ENCODE measurements around the gene NME7.
"Not testable (repeated sequence)": the region's sequence is repeated elsewhere in the genome, so short reads cannot be mapped to it uniquely, and the experiment has no call there.

The NME7 gene, protein sequence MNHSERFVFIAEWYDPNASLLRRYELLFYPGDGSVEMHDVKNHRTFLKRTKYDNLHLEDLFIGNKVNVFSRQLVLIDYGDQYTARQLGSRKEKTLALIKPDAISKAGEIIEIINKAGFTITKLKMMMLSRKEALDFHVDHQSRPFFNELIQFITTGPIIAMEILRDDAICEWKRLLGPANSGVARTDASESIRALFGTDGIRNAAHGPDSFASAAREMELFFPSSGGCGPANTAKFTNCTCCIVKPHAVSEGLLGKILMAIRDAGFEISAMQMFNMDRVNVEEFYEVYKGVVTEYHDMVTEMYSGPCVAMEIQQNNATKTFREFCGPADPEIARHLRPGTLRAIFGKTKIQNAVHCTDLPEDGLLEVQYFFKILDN

GRCh38 chr1:169367686-169368405 lies at the start of gene NME7, which contains the start of gene BLZF1:
Gene NME7 (minus strand): TSS chr1:169367797. CDS start chr1:169367710, 87 bp downstream.
Gene BLZF1 (plus strand): TSS chr1:169368195. CDS start chr1:169369523, 1,328 bp downstream.
- DNase-seq, result peak; percentile 94

GRCh38 chr1:169414952-169415351 lies 47.4 kb upstream of the NME7 start:
- no peak for DNase-seq

- DNase-seq, result not testable (repeated sequence)
These were observed 40.7 kb upstream of the NME7 start for GRCh38 chr1:169408340-169408739.

GRCh38 chr1:169402578-169402977 lies 35.0 kb upstream of the NME7 start:
- not testable (repeated sequence) for DNase-seq

GRCh38 chr1:169395955-169396354 lies 28.4 kb upstream of the NME7 start:
- DNase-seq, result no peak

DNA sequence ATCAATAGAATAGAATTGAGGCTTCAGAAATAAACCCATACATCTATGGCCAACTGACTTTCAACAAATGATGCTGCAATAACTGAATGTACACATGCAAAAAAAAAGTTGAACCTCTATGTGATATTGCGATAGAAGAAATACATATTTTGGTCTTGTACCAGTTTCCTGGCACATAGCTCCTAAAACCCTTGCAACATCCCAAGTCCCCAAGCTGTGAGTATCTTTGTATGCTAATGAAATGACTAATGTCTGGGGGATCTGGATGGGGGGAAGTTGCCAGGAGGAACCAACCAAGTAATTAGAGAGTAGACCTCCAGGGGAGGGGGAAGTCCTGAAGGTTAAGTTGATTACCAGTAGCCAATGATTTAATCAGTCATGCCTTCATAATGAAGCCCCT lies 24.8 kb upstream of the NME7 start:
- DNase-seq, result no peak

- DNase-seq, result no peak
These were observed 22.7 kb upstream of the NME7 start for GRCh38 chr1:169390303-169390702.

DNA sequence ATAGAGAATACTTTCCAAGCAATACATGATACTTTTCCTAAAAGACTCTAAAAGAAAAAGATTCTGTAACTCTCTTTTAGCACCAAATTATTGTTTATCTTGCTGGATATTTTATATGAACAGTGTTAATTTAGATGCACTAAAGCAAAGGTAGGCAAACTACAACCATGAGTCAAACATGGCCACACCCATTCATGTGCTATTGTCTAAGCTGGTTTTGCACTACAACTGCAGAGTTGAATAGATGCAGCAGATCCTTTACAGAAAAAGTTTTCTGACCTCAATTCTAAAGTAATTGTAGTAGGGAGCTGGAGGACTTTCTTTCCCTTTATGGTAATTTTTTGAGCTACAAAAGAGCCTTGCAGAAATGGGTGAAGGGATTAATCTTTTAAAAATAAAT lies 19.8 kb upstream of the NME7 start:
- no peak for DNase-seq

GRCh38 chr1:169383449-169383848 lies 15.9 kb upstream of the NME7 start:
- DNase-seq, result no peak

DNA sequence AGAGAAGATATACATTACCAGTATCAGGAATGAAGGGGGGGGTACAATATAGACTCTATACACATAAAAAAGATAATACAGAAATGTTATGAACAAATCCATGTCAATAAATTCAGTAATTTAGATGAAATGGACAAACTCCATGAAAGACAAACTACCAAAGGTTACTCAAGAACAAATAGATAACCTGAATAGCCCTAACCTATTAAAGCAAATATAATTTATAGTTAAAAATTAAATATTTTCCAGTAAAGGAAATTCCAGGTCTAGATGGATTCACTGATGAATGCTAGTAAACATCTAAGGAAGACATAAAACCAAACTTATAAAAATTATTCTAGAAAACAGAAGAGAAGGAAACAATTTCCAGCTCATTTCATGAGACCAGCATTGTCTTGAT lies 13.6 kb upstream of the NME7 start:
- DNase-seq, result no peak

DNA sequence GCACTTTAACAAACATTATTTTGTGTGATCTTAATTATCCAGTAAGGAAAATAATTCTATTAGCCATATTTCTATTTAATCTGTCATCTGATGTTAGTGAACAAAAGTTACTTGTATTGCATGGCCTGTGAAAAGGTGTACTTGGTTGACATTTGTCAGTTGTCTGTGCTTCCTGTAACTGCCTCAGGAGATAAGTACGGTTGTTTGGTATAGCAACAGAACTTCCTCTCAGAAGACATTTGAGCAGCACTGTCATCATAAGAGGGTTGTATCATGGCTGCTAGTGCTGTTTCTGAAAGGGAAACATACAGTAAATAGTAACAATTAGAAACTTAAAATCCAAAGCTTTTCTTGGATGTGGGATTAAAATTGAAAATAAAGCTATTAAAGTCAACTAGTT lies 3.8 kb upstream of the NME7 start:
- DNase-seq, result no peak

DNA sequence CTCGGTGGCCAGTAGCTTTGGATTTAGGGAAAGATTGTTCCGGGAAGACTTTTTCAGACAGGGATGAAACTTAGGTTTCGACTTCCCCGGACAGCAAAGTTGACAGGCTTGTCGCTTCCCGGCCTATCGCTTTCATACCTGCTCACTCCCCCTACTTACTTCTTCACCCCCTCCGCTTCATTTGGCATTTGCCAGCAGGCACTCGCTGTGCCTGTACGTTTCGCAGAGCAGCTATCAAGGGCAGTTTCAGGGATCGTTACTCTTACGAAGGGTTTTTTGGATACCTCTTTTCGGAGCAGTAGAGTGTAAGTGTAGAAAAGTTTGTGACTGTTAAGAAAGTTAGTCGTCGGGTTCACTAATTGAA lies 791 bp upstream of the NME7 start:
- DNase-seq, result no peak

- DNase-seq, result no peak
These were observed 406 bp downstream of the NME7 start for GRCh38 chr1:169367096-169367685.

- no peak for DNase-seq
These were observed 2.6 kb downstream of the NME7 start for GRCh38 chr1:169364948-169365347.

DNA sequence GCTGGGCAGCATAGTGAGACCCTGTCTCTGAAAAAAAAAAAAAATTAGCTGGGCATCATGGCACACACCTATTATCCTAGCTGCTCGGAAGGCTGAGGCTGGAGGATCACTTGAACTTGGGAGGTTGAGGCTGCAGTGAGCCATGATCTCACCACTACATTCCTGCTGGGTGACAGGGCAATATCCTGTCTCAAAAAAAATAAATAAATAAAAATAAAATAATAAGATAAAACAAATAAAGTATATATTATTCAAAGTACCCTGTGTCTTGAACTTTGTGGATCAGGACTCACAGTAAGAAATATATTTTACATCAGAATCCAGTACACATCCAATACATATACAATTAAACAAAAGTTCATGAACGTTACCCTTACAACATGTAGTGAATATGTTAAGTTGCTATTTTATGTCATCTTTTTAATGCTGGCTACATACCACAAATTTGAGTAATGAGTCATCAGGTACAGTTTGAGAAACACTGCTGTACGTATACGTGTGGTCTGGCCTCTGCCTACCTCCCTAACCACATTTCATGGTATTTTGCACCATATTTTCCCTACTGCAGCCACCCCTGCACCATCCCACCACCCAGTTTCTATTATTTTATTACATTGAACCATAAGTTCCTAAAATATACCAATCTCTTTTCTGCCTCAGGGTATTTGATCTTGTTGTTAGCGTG lies 4.4 kb downstream of the NME7 start:
- no peak for DNase-seq

GRCh38 chr1:169361281-169361680 lies 6.3 kb downstream of the NME7 start:
- no peak for DNase-seq

- no peak for DNase-seq
These were observed 7.2 kb downstream of the NME7 start for GRCh38 chr1:169360415-169360814.

DNA sequence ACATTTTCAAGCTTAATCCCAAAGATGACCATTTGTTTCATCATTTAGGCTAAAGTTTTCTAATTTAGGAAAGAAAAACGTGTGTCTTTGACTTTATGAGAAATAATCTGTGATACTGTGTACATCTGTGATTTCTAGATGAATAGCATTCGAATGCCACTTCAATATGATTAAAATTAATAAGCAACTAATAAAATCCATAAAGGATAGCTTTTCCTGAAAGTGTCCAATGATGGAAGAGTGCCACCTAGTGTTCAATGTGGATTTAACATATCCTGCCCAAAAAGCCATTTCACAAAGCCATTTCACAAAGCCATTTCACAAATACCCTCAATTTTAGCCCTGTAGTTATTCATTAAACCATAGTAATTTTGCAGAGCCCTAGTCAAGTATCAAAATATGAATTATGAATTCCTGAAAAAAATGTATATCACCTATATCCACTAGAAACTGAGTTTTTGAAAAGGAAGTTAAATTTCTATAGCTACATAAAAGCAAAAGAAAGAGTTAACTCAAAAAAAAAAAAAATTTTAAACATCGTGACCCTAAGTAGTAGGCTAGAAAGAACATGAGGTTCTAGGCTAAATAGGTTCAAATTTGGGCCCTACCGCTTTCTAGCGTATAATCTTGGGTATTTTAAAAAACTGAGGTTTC lies 19.1 kb downstream of the NME7 start:
- no peak for DNase-seq

DNA sequence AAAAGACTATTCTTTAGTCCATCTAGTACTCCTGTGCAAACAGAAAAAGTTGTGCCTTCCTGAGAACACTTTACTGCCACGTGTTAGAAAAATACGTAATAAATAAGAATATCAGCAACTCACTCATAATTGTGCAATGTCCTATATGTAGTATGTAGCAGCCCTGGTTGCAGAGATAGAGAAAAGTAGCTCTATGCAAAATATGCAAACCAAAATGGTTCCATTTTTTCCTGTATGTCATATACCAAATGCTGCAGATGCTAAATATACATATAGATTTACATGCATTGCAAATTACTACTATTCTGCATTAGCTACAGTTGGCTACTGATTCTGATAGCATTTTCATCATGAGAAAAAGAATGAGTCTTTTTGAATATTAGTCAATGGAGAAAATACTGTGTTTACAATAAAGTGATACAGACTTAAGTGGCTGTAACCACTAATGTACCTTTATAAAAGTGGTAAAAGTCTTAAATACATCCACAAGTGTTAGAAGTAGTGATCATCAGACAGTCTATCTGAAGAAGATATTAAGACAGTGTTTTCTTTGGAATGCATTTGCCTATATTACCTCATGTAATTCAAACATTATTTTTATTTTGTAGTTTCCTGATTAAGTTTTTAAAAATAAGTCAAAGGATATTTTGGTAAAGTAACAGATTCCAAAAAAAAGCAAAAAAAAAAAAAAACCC lies 19.8 kb downstream of the NME7 start:
- no peak for DNase-seq

DNA sequence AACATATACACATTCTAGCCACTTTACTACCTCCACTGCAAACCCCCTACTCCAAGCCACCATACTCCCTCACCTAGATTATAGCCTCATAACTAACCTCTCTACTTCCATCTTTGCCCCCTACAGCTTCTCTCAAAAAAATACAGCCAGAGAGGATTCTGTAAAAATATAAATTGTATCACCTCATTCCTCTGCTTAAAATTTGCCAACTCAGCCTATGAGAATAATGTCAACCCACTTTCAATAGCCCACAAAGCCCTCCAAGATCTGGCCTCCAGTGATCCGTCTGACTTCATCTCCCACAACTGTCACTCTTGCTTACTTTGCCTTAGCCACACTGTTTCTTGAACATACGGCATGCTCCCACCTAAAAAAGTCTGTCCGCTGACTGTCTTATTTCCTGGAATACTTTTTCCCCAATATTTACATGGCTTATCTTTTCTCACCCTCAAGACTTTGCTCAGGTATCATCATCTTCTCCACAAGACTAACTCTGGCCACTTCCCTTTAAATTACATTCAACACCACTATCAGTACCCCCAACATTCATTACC lies 21.5 kb downstream of the NME7 start:
- DNase-seq, result no peak

DNA sequence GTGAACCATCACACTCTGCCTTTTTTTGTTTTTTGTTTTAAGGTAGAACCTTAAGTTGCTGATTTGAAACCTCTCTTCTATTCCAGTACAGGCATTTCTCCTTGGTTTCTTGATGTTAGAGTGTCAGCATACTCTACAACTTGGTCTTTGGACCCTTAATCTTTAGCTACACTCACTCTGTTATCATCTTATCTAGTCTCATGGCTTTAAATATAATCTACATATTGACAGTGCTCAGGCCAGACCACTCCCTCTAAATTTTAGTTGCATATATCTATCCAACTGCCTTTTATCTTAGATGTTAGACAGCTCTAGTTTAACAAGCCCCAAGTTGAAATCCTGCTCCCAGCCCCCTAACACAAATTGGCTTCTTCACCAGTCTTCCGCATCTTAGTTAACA lies 22.1 kb downstream of the NME7 start:
- DNase-seq, result no peak

DNA sequence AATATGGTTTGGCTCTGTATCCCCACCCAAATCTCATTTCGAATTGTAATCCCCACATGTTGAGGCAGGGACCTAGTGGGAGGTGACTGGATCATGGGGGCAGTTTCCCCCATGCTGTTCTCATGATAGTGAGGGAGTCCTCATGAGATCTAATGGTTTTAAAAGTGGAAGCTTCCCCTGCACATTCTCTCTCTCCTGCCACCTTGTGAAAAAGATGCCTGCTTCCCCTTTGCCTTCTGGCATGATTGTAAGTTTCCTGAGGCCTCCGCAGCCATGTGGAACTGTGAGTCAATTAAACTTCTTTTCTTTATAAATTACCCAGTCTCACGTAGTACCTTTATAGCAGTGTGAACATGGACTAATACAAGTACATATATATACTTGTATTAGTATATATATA lies 25.5 kb downstream of the NME7 start:
- not testable (repeated sequence) for DNase-seq

All from NCI-H510A (cell line).